ENCODE measurements around the gene FRZB.

FRZB gene

DNA sequence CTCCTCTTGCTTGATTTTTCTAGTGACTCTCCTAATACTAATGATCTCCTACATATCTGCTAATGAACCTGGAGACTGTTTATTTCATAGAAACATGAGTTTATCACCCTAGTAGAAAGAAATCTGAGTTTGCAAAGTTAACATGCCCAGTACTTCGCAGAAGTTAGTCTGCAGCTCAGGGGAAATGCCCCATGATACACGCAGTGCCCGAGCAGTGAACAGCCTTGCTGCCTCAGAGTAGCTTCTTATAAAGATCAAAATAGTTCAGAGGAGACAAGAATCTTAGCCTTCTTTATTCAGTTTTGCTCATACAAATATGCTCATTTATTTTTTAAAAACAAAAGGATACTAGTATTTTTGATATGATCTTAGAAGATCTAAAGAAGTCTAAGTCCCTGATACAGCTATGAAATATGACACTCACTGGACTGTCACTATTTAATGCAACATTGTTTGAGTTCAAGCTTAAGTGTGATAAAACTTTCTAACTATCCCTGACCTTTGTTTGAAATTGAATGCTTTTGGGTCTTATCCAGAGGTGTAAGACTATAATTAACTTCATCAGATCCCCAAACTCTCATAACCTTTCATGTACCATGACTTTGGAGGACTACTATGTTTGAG, 20.5 kb downstream of the FRZB start:
- DNase-seq: no peak

GRCh38 chr2:182836451-182836850, 30.0 kb downstream of the FRZB start:
- DNase-seq: no peak

GRCh38 chr2:182834293-182834692, 32.1 kb downstream of the FRZB start:
- DNase-seq: no peak

GRCh38 chr2:182833084-182833854, 33.2 kb downstream of the FRZB start:
- DNase-seq: no peak

GRCh38 chr2:182831921-182832320, 34.5 kb downstream of the FRZB start:
- no peak for DNase-seq

- DNase-seq: no peak
Measured at GRCh38 chr2:182831101-182831500, 35.3 kb downstream of the FRZB start.

DNA sequence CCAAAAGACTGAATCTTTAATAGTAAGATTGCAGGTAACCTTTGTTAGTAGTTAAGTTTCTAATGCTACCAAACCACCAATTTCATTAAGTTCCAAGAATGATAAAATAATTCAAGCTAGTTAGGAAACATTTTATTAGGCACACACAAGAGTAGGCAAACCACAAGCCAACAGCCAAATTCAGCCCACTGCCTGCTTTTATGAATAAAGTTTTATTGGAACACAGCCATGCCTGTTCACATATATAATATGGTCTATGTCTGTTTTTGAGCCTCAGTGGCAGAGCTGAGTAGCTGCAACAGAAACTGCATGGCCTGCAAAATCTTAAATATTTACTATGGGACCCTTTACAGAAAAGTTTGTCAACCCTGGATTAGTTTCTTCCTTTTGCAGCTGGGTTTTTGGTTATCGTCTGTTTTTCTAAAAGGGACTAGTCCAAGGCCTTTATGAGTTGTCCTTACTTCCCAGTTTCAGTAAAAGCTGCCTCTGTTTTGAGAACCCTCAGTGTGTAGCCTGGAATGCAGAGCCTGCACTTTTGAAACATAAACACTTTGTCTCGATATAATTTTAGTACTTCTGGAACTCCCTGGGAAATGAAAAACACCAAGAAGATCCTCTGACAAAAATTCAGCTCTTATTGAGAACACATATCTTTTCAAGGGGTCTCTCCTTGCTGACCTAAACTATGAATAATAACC, 39.1 kb downstream of the FRZB start:
- no peak for DNase-seq

DNA sequence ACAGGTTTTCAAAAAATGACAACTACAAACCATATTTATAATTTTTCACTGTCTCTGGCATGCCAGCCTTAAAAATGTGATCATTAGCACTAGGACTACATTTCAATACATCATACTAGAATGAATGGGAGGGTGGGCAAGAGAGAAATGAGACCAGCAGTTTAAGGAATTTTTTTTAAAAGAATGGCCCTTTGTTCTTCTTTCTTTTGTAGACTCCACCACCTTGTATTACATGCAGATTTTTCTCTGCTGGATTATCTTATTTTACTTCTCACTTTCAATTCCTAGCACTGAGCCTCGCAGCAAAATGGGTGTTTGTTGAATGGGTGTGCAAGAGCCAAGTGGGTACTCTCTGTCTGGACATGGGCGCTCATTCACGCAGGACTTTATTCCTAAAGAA, 39.9 kb downstream of the FRZB start:
- no peak for DNase-seq

DNA sequence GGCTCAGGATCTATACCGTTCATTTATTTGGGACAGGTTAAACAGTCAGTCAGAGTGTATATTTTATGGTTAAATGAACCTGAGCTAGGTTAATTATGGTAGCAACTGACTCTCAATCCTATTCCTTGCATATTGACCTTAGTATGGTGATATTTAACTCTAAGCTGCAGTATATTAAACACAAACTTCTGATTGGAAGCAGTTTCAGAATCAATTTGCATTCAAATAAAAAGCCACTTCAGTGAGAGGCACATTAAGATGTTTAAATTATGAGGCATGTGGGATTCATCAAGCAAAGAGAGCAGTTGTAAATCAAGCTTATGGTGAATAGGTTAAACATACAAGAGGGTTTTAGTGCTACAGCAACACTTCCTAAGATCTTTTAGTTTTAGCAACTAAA, 40.4 kb downstream of the FRZB start:
- DNase-seq: no peak

GRCh38 chr2:182824767-182825158, 41.7 kb downstream of the FRZB start:
- no peak for DNase-seq

- DNase-seq: no peak
Measured at GRCh38 chr2:182824056-182824766, 42.2 kb downstream of the FRZB start.

DNA sequence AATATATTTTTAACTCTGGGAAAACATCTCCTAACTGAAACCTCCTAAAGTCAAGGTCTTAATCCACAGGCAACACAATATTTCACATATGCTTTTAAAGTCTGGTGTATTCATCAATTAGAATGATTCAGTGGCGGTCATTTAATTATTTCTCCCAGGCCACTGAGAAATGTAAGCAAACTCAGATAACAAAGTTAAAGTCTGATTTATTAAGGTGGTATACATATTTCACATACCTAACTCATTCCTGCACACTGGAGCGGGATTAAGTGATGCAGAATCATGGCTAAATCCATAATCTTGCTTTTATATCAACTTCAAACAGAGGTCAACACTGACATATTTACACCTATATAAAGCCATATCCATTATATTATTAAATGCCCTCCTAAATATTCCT, 43.7 kb downstream of the FRZB start:
- DNase-seq: no peak

- DNase-seq: no peak
Measured at GRCh38 chr2:182821182-182821581, 45.3 kb downstream of the FRZB start.

GRCh38 chr2:182819412-182819811, 47.0 kb downstream of the FRZB start:
- DNase-seq: no peak

- no peak for DNase-seq
Measured at GRCh38 chr2:182818925-182819324, 47.5 kb downstream of the FRZB start.

- no peak for DNase-seq
Measured at GRCh38 chr2:182818501-182818900, 47.9 kb downstream of the FRZB start.

DNA sequence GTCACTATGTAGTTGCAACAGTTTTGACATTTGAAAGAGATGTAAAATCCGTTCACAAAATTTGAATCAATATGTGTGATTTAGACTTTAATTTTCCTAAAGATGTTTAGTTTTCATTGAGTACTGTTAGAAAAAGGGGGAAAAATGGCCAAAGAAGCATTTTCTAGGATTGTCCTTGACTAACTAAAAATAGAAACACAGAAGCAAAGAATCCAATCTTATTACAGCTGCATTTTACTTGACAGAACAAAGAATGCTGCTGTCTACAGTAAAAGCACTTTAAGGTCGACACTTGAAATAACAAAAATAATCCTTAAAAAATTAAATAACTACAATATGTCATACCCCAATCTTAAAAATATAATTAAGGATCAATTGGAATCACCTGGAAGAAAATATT, 48.9 kb downstream of the FRZB start:
- no peak for DNase-seq

- no peak for DNase-seq
Measured at GRCh38 chr2:182816866-182817265, 49.6 kb downstream of the FRZB start.

DNA sequence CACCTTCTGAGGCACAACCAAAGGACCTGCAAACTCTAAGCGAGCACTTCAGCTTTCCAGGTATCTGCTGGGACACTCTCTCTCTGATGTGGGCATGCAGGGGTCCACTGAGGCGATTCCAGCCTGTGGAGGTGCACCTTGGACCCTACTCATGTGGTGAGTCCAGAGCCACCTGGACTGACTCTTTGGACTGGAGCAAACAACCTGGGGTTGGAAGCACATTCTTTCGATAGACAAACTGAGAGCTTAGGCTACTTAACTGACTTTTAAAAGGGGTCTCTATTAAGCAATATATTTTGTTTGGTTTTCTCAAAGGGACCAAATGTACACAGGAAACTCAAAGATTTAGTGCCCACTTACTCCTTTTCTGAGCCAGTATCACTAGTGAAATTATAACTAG, 51.6 kb downstream of the FRZB start:
- DNase-seq: no peak

DNA sequence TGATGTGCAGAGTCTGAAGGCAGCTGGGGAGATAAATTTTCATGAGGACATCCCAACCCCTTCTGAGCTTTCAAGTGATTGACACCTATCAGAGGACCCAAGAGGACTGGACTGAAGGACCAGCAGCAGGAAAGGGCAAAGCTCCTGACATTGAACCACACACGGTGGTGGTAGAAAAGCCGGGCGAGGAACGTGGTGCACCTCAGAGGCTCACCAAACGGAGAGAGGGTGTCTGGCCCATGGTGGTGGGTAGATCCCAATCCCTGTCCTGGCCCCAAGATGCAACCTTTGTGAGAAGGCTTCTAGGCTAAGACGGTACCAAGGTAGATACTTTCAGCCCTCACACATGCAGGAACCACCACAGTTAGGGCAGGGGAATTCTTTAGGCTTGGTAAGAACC, 52.1 kb downstream of the FRZB start:
- no peak for DNase-seq

DNA sequence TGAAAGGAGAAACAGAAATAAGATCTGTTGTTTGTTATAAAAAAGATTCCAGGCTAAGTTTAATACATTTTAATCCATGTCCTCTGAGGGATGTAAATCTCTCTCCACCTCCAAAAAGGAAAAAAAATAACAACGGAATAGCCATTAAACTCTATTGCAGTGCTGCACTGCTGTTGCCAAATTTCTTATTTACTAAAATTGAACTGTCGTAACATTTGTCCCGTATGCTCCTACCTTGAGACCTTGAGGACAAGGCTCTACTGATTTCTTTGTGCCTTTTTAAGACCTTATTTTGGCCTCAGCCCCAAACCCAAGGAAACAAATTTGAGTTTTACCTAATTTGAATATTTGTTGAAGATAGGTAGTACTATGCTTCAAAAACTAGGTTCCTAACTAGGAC, 56.4 kb downstream of the FRZB start:
- no peak for DNase-seq

GRCh38 chr2:182807319-182807718, 59.1 kb downstream of the FRZB start:
- DNase-seq: no peak

Data from hypothalamus (tissue), 51 donors.